HG03064 (cell line): ENCODE measurements around the gene TMEM82.
"Not testable (repeated sequence)": the region's sequence is repeated elsewhere in the genome, so short reads cannot be mapped to it uniquely, and the experiment has no call there.

Experiments used
- ATAC-seq: cut with Tn5 transposase; IDR thresholded peaks from one replicate; pipeline ENCODE4 v1.9.1; 2021; ENCODE audit warnings: low read depth; ENCODE audit not compliant: unreplicated experiment

TMEM82 gene

GRCh38 chr1:15742339-15742801, at the start of gene TMEM82:
Gene TMEM82, plus strand, starts transcription at chr1:15742499. Its CDS starts 61 bp downstream, at chr1:15742560.
- ATAC-seq, result no peak

GRCh38 chr1:15693371-15693770, 48.9 kb upstream of the TMEM82 start:
- no peak for ATAC-seq

- peak; percentile 92 for ATAC-seq
Observed at GRCh38 chr1:15696956-15697521, 45.3 kb upstream of the TMEM82 start.

- no peak for ATAC-seq
Observed at GRCh38 chr1:15698201-15698600, 44.1 kb upstream of the TMEM82 start.

GRCh38 chr1:15699321-15699720, 43.0 kb upstream of the TMEM82 start:
- not testable (repeated sequence) for ATAC-seq

- ATAC-seq, result no peak
Observed at GRCh38 chr1:15700508-15700907, 41.8 kb upstream of the TMEM82 start.

- no peak for ATAC-seq
Observed at GRCh38 chr1:15701784-15702183, 40.5 kb upstream of the TMEM82 start.

GRCh38 chr1:15702722-15703550, 39.4 kb upstream of the TMEM82 start:
- ATAC-seq, result no peak

- ATAC-seq, result no peak
Observed at GRCh38 chr1:15703562-15703961, 38.7 kb upstream of the TMEM82 start.

GRCh38 chr1:15704526-15705183, 37.6 kb upstream of the TMEM82 start:
- no peak for ATAC-seq

- ATAC-seq, result no peak
Observed at GRCh38 chr1:15705184-15705566, 37.1 kb upstream of the TMEM82 start.

GRCh38 chr1:15706751-15707150, 35.5 kb upstream of the TMEM82 start:
- no peak for ATAC-seq

GRCh38 chr1:15707239-15707925, 34.9 kb upstream of the TMEM82 start:
- ATAC-seq, result no peak

- no peak for ATAC-seq
Observed at GRCh38 chr1:15708486-15709137, 33.7 kb upstream of the TMEM82 start.

- no peak for ATAC-seq
Observed at GRCh38 chr1:15709226-15709625, 33.1 kb upstream of the TMEM82 start.

- ATAC-seq, result no peak
Observed at GRCh38 chr1:15712168-15712567, 30.1 kb upstream of the TMEM82 start.

GRCh38 chr1:15714406-15715136, 27.7 kb upstream of the TMEM82 start:
- ATAC-seq, result no peak

- ATAC-seq, result no peak
Observed at GRCh38 chr1:15717418-15718125, 24.7 kb upstream of the TMEM82 start.

GRCh38 chr1:15718199-15718601, 24.1 kb upstream of the TMEM82 start:
- ATAC-seq, result no peak
